ENCODE results near the gene HOXD12. TPM values are rescaled to one million over a fixed set of nuclear protein-coding genes. Genes with fewer than 3 reads are reported as not detected.

HOXD12 gene
- total RNA-seq, 6 experiments from 2014 or later, result not detected

GRCh38 chr2:176080540-176081375 is 18.8 kb upstream of the HOXD12 start:
- Histone ChIP-seq H3K27ac (no peak overlapping the region), H3K27me3 (peaks cover 39 to 86% of the 10 kb centered on the region in 2 donors), H3K4me1 (peaks cover 0 to 6% (median 0%) of the 10 kb centered on the region in 4 donors), H3K36me3 (no peaks in the 10 kb centered on the region), H3K4me3 (no peak overlapping the region), H3K9me3 (no peaks in the 10 kb centered on the region)
- WGBS (ENCODE audit: insufficient coverage, low coverage, low lambda C conversion rate, missing lambda C conversion rate), result 12% methylated on average over 25 of the region's 68 CpGs
- TF ChIP-seq, protein P1, sequence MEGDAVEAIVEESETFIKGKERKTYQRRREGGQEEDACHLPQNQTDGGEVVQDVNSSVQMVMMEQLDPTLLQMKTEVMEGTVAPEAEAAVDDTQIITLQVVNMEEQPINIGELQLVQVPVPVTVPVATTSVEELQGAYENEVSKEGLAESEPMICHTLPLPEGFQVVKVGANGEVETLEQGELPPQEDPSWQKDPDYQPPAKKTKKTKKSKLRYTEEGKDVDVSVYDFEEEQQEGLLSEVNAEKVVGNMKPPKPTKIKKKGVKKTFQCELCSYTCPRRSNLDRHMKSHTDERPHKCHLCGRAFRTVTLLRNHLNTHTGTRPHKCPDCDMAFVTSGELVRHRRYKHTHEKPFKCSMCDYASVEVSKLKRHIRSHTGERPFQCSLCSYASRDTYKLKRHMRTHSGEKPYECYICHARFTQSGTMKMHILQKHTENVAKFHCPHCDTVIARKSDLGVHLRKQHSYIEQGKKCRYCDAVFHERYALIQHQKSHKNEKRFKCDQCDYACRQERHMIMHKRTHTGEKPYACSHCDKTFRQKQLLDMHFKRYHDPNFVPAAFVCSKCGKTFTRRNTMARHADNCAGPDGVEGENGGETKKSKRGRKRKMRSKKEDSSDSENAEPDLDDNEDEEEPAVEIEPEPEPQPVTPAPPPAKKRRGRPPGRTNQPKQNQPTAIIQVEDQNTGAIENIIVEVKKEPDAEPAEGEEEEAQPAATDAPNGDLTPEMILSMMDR (IDR thresholded peaks at IDR 0.05), result no peak
- no peak for TF ChIP-seq POLR2A (IDR thresholded peaks at IDR 0.05)
- ATAC-seq (no peak), DNase-seq (no peak)
- intact Hi-C loops (cut with DNase I), result loop anchor here in 1 of 2 donors (10.0 kb wide), 1 partner anchor 396 kb away; no protein-coding TSS in a partner anchor

GRCh38 chr2:176081376-176081836 is 18.2 kb upstream of the HOXD12 start:
- Histone ChIP-seq H3K36me3 (no peaks in the 10 kb centered on the region), H3K4me1 (peaks cover 0 to 6% (median 0%) of the 10 kb centered on the region in 4 donors), H3K9me3 (no peaks in the 10 kb centered on the region), H3K27me3 (peaks cover 41 to 80% of the 10 kb centered on the region in 2 donors), H3K27ac (no peak overlapping the region), H3K4me3 (no peak overlapping the region)
- TF ChIP-seq, protein P1 (IDR thresholded peaks at IDR 0.05), result no peak
- TF ChIP-seq POLR2A (IDR thresholded peaks at IDR 0.05), result no peak
- ATAC-seq (no peak), DNase-seq (no peak)
- intact Hi-C loops (cut with DNase I), result loop anchor here in 1 of 2 donors (10.0 kb wide), 1 partner anchor 397 kb away; no protein-coding TSS in a partner anchor
- 12% methylated on average over 17 of the region's 17 CpGs for WGBS (ENCODE audit: insufficient coverage, low coverage, low lambda C conversion rate, missing lambda C conversion rate)

GRCh38 chr2:176081837-176082524 is 17.6 kb upstream of the HOXD12 start:
- DNase-seq (no peak), ATAC-seq (no peak)
- intact Hi-C loops (cut with DNase I), result loop anchor here in 1 of 2 donors (10.0 kb wide), 1 partner anchor 397 kb away; no protein-coding TSS in a partner anchor
- Histone ChIP-seq H3K36me3 (no peaks in the 10 kb centered on the region), H3K4me1 (peaks cover 0 to 6% (median 0%) of the 10 kb centered on the region in 4 donors), H3K4me3 (no peak overlapping the region), H3K9me3 (no peaks in the 10 kb centered on the region), H3K27me3 (peaks cover 43 to 80% of the 10 kb centered on the region in 2 donors), H3K27ac (no peak overlapping the region)
- no peak for TF ChIP-seq POLR2A (IDR thresholded peaks at IDR 0.05)
- TF ChIP-seq, protein P1 (IDR thresholded peaks at IDR 0.05), result no peak
- WGBS (ENCODE audit: insufficient coverage, low coverage, low lambda C conversion rate, missing lambda C conversion rate), result 4% methylated on average over 15 of the region's 62 CpGs

GRCh38 chr2:176082525-176082823 is 17.1 kb upstream of the HOXD12 start:
- WGBS (ENCODE audit: insufficient coverage, low coverage, low lambda C conversion rate, missing lambda C conversion rate), result 7% methylated on average over 10 of the region's 10 CpGs
- H3K27ac ChIP-seq, result no peak overlapping the region
- ATAC-seq, result no peak
- intact Hi-C loops (cut with DNase I), result loop anchor here in 1 of 2 donors (10.0 kb wide), 1 partner anchor 398 kb away; no protein-coding TSS in a partner anchor
- no peak overlapping the region for H3K4me3 ChIP-seq
- TF ChIP-seq POLR2A (IDR thresholded peaks at IDR 0.05), result no peak
- TF ChIP-seq, protein P1 (IDR thresholded peaks at IDR 0.05), result no peak
- peaks cover 46 to 80% of the 10 kb centered on the region in 2 donors for H3K27me3 ChIP-seq
- H3K9me3 ChIP-seq, result no peaks in the 10 kb centered on the region
- no peaks in the 10 kb centered on the region for H3K36me3 ChIP-seq
- DNase-seq, result no peak
- H3K4me1 ChIP-seq, result peaks cover 0 to 6% (median 0%) of the 10 kb centered on the region in 4 donors
